K562 (cell line): Measurements from ENCODE around the gene SRP72. TPM values are rescaled to one million over a fixed set of nuclear protein-coding genes. Genes with fewer than 3 reads are reported as not detected.

ENCODE experiments used
- ARID4B ChIP-seq: sonication (generic); formaldehyde crosslinking; IDR thresholded peaks from 2 replicates; pipeline ENCODE4 v1.8.0; 2022; ENCODE audit warnings: mild to moderate bottlenecking, missing genetic modification reagents
- CHD2 ChIP-seq: IDR thresholded peaks from 2 replicates; pipeline ENCODE4 v1.6.1; 2011; ENCODE audit warnings: low read depth, low read length
- CHD4 ChIP-seq: fragments of 200-600 bp; sonication (generic); IDR thresholded peaks from 3 replicates; pipeline ENCODE4 v1.6.1; 2012; ENCODE audit warnings: low read depth, mild to moderate bottlenecking, mixed read lengths, low read length, inconsistent platforms; ENCODE audit not compliant: insufficient read depth, insufficient replicate concordance, poor library complexity, severe bottlenecking
- CTCF ChIP-seq, 3 experiments: IDR thresholded peaks in 2 of 3; conservative IDR thresholded peaks in 1 of 3; 2 replicates each; pipeline ENCODE4 v1.5.1; 2011 to 2012; ENCODE audit warnings: low read length in 3 of 3, mild to moderate bottlenecking in 3 of 3, control low read depth in 2 of 3, improper control_type of control experiment in 1 of 3, inconsistent platforms in 1 of 3, low read depth in 1 of 3, mixed read lengths in 1 of 3, moderate library complexity in 1 of 3; ENCODE audit not compliant: insufficient read depth in 2 of 3
- E4F1 ChIP-seq: fragments of 250-450 bp; sonication (Bioruptor Pico); IDR thresholded peaks from 2 replicates; pipeline ENCODE4 v1.5.0; 2021; ENCODE audit warnings: mild to moderate bottlenecking, borderline replicate concordance
- FOS ChIP-seq: IDR thresholded peaks from 3 replicates; pipeline ENCODE4 v1.6.1; 2011; ENCODE audit not compliant: insufficient read length; ENCODE audit errors: extremely low read depth
- HES1 ChIP-seq: fragments of 450-650 bp; IDR thresholded peaks from 2 replicates; pipeline ENCODE4 v1.6.1; 2016; ENCODE audit warnings: low read depth, mild to moderate bottlenecking, moderate library complexity
- JUN ChIP-seq, 2 experiments: sonication (generic) in 1 of 2; formaldehyde crosslinking in 1 of 2; IDR thresholded peaks; 2 replicates each; pipeline versions ENCODE4 v1.6.1 to v1.8.0; 2012 to 2022; ENCODE audit warnings: borderline replicate concordance in 2 of 2, mild to moderate bottlenecking in 2 of 2, improper control_type of control experiment in 1 of 2, low read depth in 1 of 2, low read length in 1 of 2, missing genetic modification reagents in 1 of 2
- NCOA1 ChIP-seq: fragments of 450-650 bp; IDR thresholded peaks from 2 replicates; pipeline ENCODE4 v1.6.1; 2016; ENCODE audit warnings: low read depth
- NRF1 ChIP-seq, 2 experiments: fragments of 450-650 bp; IDR thresholded peaks in 1 of 2; conservative IDR thresholded peaks in 1 of 2; 2 replicates each; pipeline ENCODE4 v1.6.1; 2014; ENCODE audit warnings: mild to moderate bottlenecking in 2 of 2
- PHF8 ChIP-seq: fragments of 200-600 bp; sonication (generic); IDR thresholded peaks from 2 replicates; pipeline ENCODE4 v1.6.1; 2012; ENCODE audit warnings: mixed run types, mild to moderate bottlenecking, inconsistent platforms, low read length, moderate library complexity, borderline replicate concordance
- VEZF1 ChIP-seq: fragments of 200-800 bp; sonication (Bioruptor generic); IDR thresholded peaks from 2 replicates; pipeline ENCODE4 v1.6.1; 2017; ENCODE audit warnings: missing genetic modification characterization, missing compliant biosample characterization
- ZNF766 ChIP-seq: fragments of 200-800 bp; sonication (Bioruptor generic); conservative IDR thresholded peaks from 2 replicates; pipeline ENCODE4 v1.6.1; 2016; ENCODE audit warnings: missing genetic modification characterization, missing compliant biosample characterization
- polyA plus RNA-seq, 8 experiments: library from polyadenylated mRNA; depleted of rRNA in 4 of 8; stranded (reverse) in 5 of 8; unstranded in 3 of 8; fragments of >200 nt; fragmentation: Nextera tagmentation in 2 of 8; fragmentation: Illumina TruSeq in 1 of 8; extraction: Ambion mirVana in 2 of 8; extraction: Trizol in 1 of 8; gene quantifications; 2 replicates each; pipeline versions ENCODE4 v1.2.1 to v1.2.3, GENCODE V29; 2011 to 2014; ENCODE audit warnings: inconsistent platforms in 1 of 8, missing spikeins in 1 of 8
- total RNA-seq, 7 experiments: library from RNA; depleted of rRNA in 6 of 7; stranded (reverse); fragments of >200 nt in 6 of 7; fragmentation: Illumina TruSeq in 2 of 7; extraction: Trizol in 2 of 7; gene quantifications; 2 replicates each; pipeline versions ENCODE4 v1.2.1 to v1.2.3, GENCODE V29; 2011 to 2021; ENCODE audit warnings: low replicate concordance in 1 of 7

SRP72 gene
- total and polyA plus RNA-seq, 9 of the 15 experiments (the other 6 are each of a cell fraction or from before 2014, with no cell fraction given), result 124 to 341 (median 202) TPM

GRCh38 chr4:56530269-56531148, 63.1 kb downstream of the SRP72 start (continued):
- TF ChIP-seq ZNF766 (CRISPR knock-in tag) (no peak), NCOA1 (0 out of 2 replicates have a peak, but pooled peaks have one; percentile 20), PHF8 (peak; percentile 80; the same call in 1 of the 2 replicates), NRF1 (conservative IDR thresholded peaks at IDR 0.05 in 1 of 2, IDR thresholded peaks at IDR 0.05 in 1 of 2) (peak; percentile 69 to 75), CHD2 (peak; percentile 97), E4F1 (CRISPR knock-in tag) (no peak), JUN (IDR thresholded peaks at IDR 0.05; ENCODE audit: borderline replicate concordance, low read depth, low read length) (no peak), JUN (CRISPR knock-in tag; IDR thresholded peaks at IDR 0.05; ENCODE audit: borderline replicate concordance) (no peak), CTCF (IDR thresholded peaks at IDR 0.05 in 2 of 3, conservative IDR thresholded peaks at IDR 0.05 in 1 of 3; ENCODE audit: insufficient read depth in 2 of 3, low read depth in 1 of 3, low read length in 3 of 3) (peak in 1 of 3 experiments; percentile 17; a peak in 1 of 6 replicates), VEZF1 (CRISPR knock-in tag) (peak; percentile 93), HES1 (no peak), ARID4B (CRISPR knock-in tag) (peak; percentile 34; the same call in 1 of the 2 replicates), CHD4 (no peak), FOS (no peak)
